OCI-LY3 (cell line): Measurements from ENCODE around the gene EXOC4.

ENCODE experiments used
- CTCF ChIP-seq: fragments of 200-600, 300-600 bp; sonication (generic); IDR thresholded peaks from 2 replicates; pipeline ENCODE4 v1.5.1; 2014; ENCODE audit warnings: antibody characterized with exemption, low read length, low read depth
- EZH2phosphoT487 ChIP-seq: fragments of 200-600 bp; shearing (Covaris generic); IDR thresholded peaks from 2 replicates; pipeline ENCODE4 v1.6.1; 2018; ENCODE audit warnings: antibody characterized with exemption, mixed run types, low read depth

- TF ChIP-seq CTCF (no peak), EZH2phosphoT487 (no peak)
These were observed 831.0 kb downstream of the EXOC4 start for GRCh38 chr7:134083766-134084487.
